Breast epithelium (tissue), 3 donors: ENCODE results near the gene PDLIM3.

Source experiments
- CTCF ChIP-seq, 3 donors: fragments of 450-650 bp; IDR thresholded peaks; one replicate each; pipeline ENCODE4 v1.5.1; 2016 to 2017; ENCODE audit warnings: antibody characterized with exemption in 3 of 3, mild to moderate bottlenecking in 3 of 3, moderate library complexity in 3 of 3
- POLR2A ChIP-seq: fragments of 450-650 bp; IDR thresholded peaks from one replicate; pipeline ENCODE4 v1.6.1; 2016; ENCODE audit warnings: antibody characterized with exemption, mild to moderate bottlenecking, moderate library complexity

GRCh38 chr4:185500576-185500975 lies 34.7 kb downstream of the PDLIM3 start:
- TF ChIP-seq CTCF (IDR thresholded peaks at IDR 0.05) (no peak), POLR2A (no peak)
